Stomach (tissue), 9 donors: Measurements from ENCODE around the gene TMEM131. TPM values are rescaled to one million over a fixed set of nuclear protein-coding genes. Genes with fewer than 3 reads are reported as not detected.

ENCODE experiments used
- DNase-seq, 2 donors: peaks; one replicate each; pipeline versions ENCODE4 v3.0.0 to v3.0.0-alpha.2; 2013 to 2019
- H3K27ac ChIP-seq, 5 donors: fragments of 200-600 bp in 4 of 5; sonication (generic) in 4 of 5; one replicate each; pipeline ENCODE4 v1.5.1; 2013 to 2019; ENCODE audit warnings: mild to moderate bottlenecking in 1 of 5, moderate library complexity in 1 of 5
- H3K27me3 ChIP-seq, 3 donors: fragments of 200-600 bp; sonication (generic); one replicate each; pipeline ENCODE4 v1.5.1; 2017 to 2019; ENCODE audit warnings: mixed run types in 1 of 3
- H3K36me3 ChIP-seq, 4 donors: fragments of 200-600 bp; sonication (generic); 1 replicate in 3 of 4; 2 replicates in 1 of 4; pipeline ENCODE4 v1.5.1; 2016 to 2019
- H3K4me1 ChIP-seq, 4 donors: fragments of 200-600 bp; sonication (generic); one replicate each; pipeline ENCODE4 v1.5.1; 2016 to 2019
- H3K4me3 ChIP-seq, 4 donors: fragments of 200-600 bp; sonication (generic) in 3 of 4; one replicate each; pipeline ENCODE4 v1.5.1; 2016 to 2019; ENCODE audit warnings: mild to moderate bottlenecking in 1 of 4
- H3K9me3 ChIP-seq, 4 donors: fragments of 200-600 bp; sonication (generic); one replicate each; pipeline ENCODE4 v1.5.1; 2016 to 2019
- EP300 ChIP-seq: sonication (generic); formaldehyde crosslinking; IDR thresholded peaks from one replicate; pipeline ENCODE4 v1.6.1; 2017; ENCODE audit warnings: antibody characterized with exemption
- POLR2A ChIP-seq, 4 donors: fragments of 450-650 bp; IDR thresholded peaks; one replicate each; pipeline ENCODE4 v1.6.1; 2016; ENCODE audit warnings: antibody characterized with exemption in 4 of 4, control low read depth in 2 of 4, mild to moderate bottlenecking in 1 of 4, moderate library complexity in 1 of 4
- POLR2AphosphoS5 ChIP-seq, 3 donors: sonication (generic); formaldehyde crosslinking; IDR thresholded peaks; one replicate each; pipeline ENCODE4 v1.6.1; 2016; ENCODE audit warnings: antibody characterized with exemption in 3 of 3
- WGBS, 5 donors: extraction: QIAGEN DNeasy Blood & Tissue Kit in 3 of 5; methylation state at CpG; one replicate each; pipeline versions ENCODE4 v1.1.5 to v1.1.7; 2013 to 2018; 5-methylcytosine and 5-hydroxymethylcytosine counted together
- intact Hi-C: fragments of 100-400 bp; cut with DNase I; formaldehyde crosslinking; loops from one replicate; pipeline ENCODE4 v1.15.1; 2023; ENCODE audit warnings: low total_unique reads
- polyA plus RNA-seq, 3 donors: library from polyadenylated mRNA; stranded (reverse); fragments of 200-250 nt; gene quantifications; one replicate each; pipeline ENCODE4 v1.2.3, GENCODE V29; 2013
- total RNA-seq, 5 donors: library from RNA; depleted of rRNA; stranded (reverse); fragments of >200 nt; gene quantifications; one replicate each; pipeline versions ENCODE4 v1.1.0 to v1.2.3, GENCODE V29; 2014 to 2016
- TF ChIP-seq, protein P1 (sequence below), 7 experiments: fragments of 450-650 bp in 4 of 7; fragments of 200-600 bp in 3 of 7; sonication (generic) in 3 of 7; IDR thresholded peaks; one replicate each; pipeline ENCODE4 v1.5.1; 2016 to 2019; ENCODE audit warnings: antibody characterized with exemption in 7 of 7, control low read depth in 2 of 7, mild to moderate bottlenecking in 1 of 7
- donor health status: healthy with polysubstance abuse.
- donor health status: Bipolar disorder and iron deficiency.
- donor health status: healthy.

Gene TMEM131
- total and polyA plus RNA-seq, 8 donors: 4.4 to 119 (median 43.1) TPM

DNA sequence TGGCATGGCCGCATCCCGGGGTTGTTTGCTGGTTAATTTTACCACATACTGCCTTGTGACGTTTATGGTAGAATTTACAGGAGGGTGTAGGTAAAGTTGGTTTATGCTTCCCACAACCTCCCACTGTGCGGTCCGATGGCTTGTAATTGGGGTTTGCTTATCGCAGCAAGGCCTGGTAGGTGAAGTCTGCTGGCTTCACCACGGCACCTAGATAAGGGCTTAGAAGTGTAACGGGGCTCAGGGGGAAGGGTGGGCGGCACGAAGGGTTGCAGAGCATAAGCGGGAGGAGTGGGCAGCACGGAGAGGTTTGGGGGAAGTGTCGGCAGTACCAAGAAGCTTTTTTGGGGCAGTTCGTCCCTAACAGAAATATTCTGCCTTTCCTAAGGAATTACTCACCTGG lies 39.0 kb upstream of the TMEM131 start:
- Histone ChIP-seq H3K9me3 (no peaks in the 10 kb centered on the region), H3K27ac (no peak overlapping the region), H3K4me3 (no peak overlapping the region), H3K4me1 (peaks cover 4 to 34% (median 20%) of the 10 kb centered on the region in 4 donors), H3K36me3 (no peaks in the 10 kb centered on the region), H3K27me3 (no peaks in the 10 kb centered on the region)
- DNase-seq: no peak
- WGBS, 5 donors: 72 to 84% (median 78%) methylated on average over 14 of the region's 14 CpGs
- TF ChIP-seq POLR2A (IDR thresholded peaks at IDR 0.05): no peak
- TF ChIP-seq, protein P1, sequence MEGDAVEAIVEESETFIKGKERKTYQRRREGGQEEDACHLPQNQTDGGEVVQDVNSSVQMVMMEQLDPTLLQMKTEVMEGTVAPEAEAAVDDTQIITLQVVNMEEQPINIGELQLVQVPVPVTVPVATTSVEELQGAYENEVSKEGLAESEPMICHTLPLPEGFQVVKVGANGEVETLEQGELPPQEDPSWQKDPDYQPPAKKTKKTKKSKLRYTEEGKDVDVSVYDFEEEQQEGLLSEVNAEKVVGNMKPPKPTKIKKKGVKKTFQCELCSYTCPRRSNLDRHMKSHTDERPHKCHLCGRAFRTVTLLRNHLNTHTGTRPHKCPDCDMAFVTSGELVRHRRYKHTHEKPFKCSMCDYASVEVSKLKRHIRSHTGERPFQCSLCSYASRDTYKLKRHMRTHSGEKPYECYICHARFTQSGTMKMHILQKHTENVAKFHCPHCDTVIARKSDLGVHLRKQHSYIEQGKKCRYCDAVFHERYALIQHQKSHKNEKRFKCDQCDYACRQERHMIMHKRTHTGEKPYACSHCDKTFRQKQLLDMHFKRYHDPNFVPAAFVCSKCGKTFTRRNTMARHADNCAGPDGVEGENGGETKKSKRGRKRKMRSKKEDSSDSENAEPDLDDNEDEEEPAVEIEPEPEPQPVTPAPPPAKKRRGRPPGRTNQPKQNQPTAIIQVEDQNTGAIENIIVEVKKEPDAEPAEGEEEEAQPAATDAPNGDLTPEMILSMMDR (IDR thresholded peaks at IDR 0.05): no peak
- no peak for TF ChIP-seq POLR2AphosphoS5 (IDR thresholded peaks at IDR 0.05)
- no peak for TF ChIP-seq EP300
- intact Hi-C loops: no loop called here

DNA sequence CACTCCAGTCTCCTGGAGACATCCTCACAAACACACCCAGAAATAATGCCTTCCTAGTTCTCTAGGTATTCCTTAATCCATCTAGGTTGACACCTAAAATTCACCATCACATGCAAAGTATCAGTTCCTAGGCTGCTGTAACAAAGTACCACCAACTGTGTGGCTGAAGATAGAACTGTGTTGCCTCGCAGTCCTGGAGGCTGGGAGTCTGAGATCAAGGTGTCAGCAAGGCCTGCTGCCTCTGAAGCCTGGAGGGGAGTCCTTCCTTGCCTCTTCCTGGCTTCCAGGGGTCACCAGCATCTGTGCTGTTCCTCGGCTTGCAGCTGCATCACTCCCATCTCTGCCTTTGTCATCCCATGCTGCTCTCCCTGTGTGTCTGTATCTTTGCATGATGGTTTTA lies 36.3 kb upstream of the TMEM131 start:
- Histone ChIP-seq H3K4me1 (peaks cover 11 to 49% (median 20%) of the 10 kb centered on the region in 4 donors), H3K27ac (no peak overlapping the region), H3K9me3 (no peaks in the 10 kb centered on the region), H3K4me3 (no peak overlapping the region), H3K36me3 (no peaks in the 10 kb centered on the region), H3K27me3 (no peaks in the 10 kb centered on the region)
- TF ChIP-seq POLR2A (IDR thresholded peaks at IDR 0.05): no peak
- no peak for TF ChIP-seq EP300
- TF ChIP-seq POLR2AphosphoS5 (IDR thresholded peaks at IDR 0.05): no peak
- TF ChIP-seq, protein P1 (IDR thresholded peaks at IDR 0.05): no peak
- 83 to 96% (median 92%) methylated on average over 2 of the region's 2 CpGs for WGBS, 5 donors
- no peak for DNase-seq
- intact Hi-C loops: no loop called here

DNA sequence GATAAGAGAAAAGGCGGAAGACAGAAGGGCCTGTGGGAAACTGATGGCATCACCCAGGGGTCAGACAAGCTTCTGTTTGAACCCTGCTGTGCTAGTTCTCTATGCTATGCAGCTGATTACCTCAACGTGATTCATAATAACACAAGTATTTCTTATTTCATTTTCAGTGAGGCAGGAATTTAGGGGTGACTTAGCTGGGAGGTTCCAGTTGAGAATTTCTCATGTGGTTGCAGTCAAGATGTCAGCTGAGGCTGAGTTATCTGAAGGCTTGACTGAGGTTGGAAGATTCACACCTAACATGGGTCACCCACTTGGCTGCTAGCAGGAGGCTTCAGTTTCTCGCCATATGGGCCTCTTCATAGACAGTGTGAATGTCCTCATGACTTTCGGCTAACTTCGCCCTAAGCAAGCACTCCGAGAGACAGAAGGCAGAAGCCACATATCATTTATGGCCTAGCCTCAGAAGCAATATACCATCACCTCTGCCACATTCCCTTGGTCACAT lies 34.0 kb upstream of the TMEM131 start:
- DNase-seq: no peak
- WGBS, 5 donors: 83 to 90% (median 89%) methylated on average over 6 of the region's 6 CpGs
- intact Hi-C loops: no loop called here
- TF ChIP-seq, protein P1 (IDR thresholded peaks at IDR 0.05): no peak
- TF ChIP-seq POLR2A (IDR thresholded peaks at IDR 0.05): no peak
- no peak for TF ChIP-seq POLR2AphosphoS5 (IDR thresholded peaks at IDR 0.05)
- no peak for TF ChIP-seq EP300
- no peaks in the 10 kb centered on the region for H3K27me3 ChIP-seq
- H3K9me3 ChIP-seq: no peaks in the 10 kb centered on the region
- no peaks in the 10 kb centered on the region for H3K36me3 ChIP-seq
- H3K4me1 ChIP-seq: peaks cover 8 to 63% (median 22%) of the 10 kb centered on the region in 4 donors
- no peak overlapping the region for H3K4me3 ChIP-seq
- H3K27ac ChIP-seq: peak overlapping the region in 2 of 5 donors; percentile 36 to 56

DNA sequence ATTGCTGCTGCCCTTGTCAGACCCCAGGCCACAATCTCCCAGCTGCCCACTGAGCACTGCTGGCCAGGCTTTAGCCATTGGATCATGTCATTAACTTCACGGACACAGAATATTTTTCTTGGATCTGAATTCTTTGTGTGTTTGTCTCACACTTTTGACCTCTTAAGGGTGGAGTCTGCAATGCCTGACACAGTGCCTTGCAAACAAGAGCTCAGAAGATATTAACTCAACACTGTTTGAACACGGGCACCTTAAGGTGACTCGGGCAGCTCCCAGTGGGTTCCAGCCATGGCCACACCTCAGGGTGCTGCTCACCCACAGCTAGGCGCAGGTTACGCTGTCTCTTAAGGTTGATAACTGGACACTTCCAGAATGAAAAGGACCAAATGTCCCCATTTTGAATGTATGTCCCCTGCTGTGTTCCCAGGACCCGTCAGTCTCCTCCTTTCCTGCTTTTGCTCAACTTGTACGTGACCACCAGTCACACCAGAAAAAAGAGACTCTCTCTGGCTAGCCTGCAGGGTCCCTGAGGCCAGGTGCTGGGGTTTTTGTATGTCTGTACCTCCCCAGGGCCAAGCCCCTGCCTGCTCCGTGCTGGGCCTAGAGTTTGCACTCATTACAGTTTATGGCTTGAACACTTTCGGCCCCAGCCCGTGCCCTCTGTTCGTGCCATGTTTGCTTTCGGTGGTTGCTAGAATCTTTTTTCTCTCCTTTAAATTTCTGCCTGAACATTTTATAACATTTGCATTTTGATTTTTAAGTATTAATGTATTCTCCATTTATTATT lies 33.4 kb upstream of the TMEM131 start:
- intact Hi-C loops: no loop called here
- WGBS, 5 donors: 68 to 78% (median 76%) methylated on average over 12 of the region's 12 CpGs
- TF ChIP-seq POLR2A (IDR thresholded peaks at IDR 0.05) (no peak), POLR2AphosphoS5 (IDR thresholded peaks at IDR 0.05) (peak in 1 of 3 donors; percentile 18)
- TF ChIP-seq, protein P1 (IDR thresholded peaks at IDR 0.05): no peak

More for the DNA sequence above, 33.4 kb upstream of the TMEM131 start:
- peaks cover 8 to 63% (median 22%) of the 10 kb centered on the region in 4 donors for H3K4me1 ChIP-seq
- H3K27ac ChIP-seq: peak overlapping the region in 4 of 5 donors; percentile 36 to 69 (median 52)
- H3K36me3 ChIP-seq: no peaks in the 10 kb centered on the region
- DNase-seq: peak in 1 of 2 donors; percentile 36
- no peaks in the 10 kb centered on the region for H3K9me3 ChIP-seq
- H3K27me3 ChIP-seq: no peaks in the 10 kb centered on the region
- no peak overlapping the region for H3K4me3 ChIP-seq
